Measurements from ENCODE around the gene KCTD11. TPM values are rescaled to one million over a fixed set of nuclear protein-coding genes. Genes with fewer than 3 reads are reported as not detected.
"Not testable (repeated sequence)": the region's sequence is repeated elsewhere in the genome, so short reads cannot be mapped to it uniquely, and the experiment has no call there.

Gene KCTD11
- total and polyA plus RNA-seq, 4 donors = 0.39 to 3.5 (median 1.4) TPM

DNA sequence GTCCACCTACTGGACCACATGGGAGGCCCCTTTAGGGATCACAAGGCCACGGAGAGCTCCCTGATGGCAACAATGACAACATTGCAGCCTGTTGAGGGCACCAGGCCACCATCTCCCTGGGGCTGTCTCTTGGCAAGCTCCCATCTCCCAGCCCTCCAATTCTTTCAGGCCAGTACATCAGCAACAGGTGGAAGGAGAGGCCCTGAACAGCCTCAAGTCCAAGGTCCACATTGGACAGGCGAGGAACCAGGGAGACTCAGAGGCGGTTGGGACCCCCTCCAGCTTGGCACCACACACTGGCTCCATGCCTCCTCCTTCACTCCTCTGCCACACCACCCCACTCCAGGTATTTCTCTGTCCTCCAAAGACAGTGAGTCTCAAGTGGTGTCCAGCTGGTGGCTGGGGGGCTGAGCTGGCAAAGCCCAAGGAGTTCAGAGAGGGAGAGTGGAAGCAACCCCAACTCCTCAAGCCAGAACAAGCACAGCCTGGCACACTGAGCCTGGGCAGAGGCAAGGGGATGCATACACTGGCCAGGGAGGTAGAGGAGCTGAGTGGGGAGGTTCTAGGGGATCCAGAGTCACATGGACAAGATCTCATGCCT, 16.9 kb upstream of the KCTD11 start (continued):
- TF ChIP-seq RXRA (IDR thresholded peaks at IDR 0.05) = no peak
- TF ChIP-seq YY1 (IDR thresholded peaks at IDR 0.05) = no peak
- TF ChIP-seq SP1 (IDR thresholded peaks at IDR 0.05) = no peak

DNA sequence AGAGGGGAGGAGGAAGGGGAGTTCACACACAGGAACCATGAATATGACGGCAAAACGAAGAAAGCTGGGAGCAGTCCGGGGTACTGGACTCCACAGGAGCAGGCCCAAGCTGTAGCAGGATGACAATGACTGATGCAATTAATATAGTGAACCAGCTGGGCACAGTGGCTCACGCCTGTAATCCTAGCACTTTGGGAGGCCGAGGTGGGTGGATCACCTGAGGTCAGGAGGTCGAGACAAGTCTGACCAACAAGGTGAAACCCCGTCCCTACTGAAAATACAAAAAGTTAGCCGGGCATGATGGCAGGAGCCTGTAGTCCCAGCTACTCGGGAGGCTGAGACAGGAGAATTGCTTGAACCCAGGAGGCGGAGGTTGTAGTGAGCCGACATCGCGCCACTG, 16.2 kb upstream of the KCTD11 start:
- not testable (repeated sequence) for H3K4me3 ChIP-seq (ENCODE audit: low read depth in 1 of 3, low read length in 3 of 3); H3K9ac ChIP-seq (ENCODE audit: low read depth in 1 of 2, low read length in 2 of 2); H3K9me3 ChIP-seq (ENCODE audit: control insufficient read depth in 4 of 4, low read length in 3 of 4); H3K4me1 ChIP-seq (ENCODE audit: control insufficient read depth in 4 of 4, insufficient read depth in 4 of 4, low read length in 3 of 4); H3K36me3 ChIP-seq (ENCODE audit: control insufficient read depth in 4 of 4, insufficient read depth in 3 of 4, low read depth in 1 of 4, low read length in 3 of 4); H3K27me3 ChIP-seq (ENCODE audit: control insufficient read depth in 4 of 4, insufficient read depth in 4 of 4, low read length in 3 of 4); H3K27ac ChIP-seq (ENCODE audit: low read depth in 1 of 2, low read length in 2 of 2); DNase-seq (ENCODE audit: low spot score)
- 88% methylated on average over 13 of the region's 13 CpGs for WGBS

DNA sequence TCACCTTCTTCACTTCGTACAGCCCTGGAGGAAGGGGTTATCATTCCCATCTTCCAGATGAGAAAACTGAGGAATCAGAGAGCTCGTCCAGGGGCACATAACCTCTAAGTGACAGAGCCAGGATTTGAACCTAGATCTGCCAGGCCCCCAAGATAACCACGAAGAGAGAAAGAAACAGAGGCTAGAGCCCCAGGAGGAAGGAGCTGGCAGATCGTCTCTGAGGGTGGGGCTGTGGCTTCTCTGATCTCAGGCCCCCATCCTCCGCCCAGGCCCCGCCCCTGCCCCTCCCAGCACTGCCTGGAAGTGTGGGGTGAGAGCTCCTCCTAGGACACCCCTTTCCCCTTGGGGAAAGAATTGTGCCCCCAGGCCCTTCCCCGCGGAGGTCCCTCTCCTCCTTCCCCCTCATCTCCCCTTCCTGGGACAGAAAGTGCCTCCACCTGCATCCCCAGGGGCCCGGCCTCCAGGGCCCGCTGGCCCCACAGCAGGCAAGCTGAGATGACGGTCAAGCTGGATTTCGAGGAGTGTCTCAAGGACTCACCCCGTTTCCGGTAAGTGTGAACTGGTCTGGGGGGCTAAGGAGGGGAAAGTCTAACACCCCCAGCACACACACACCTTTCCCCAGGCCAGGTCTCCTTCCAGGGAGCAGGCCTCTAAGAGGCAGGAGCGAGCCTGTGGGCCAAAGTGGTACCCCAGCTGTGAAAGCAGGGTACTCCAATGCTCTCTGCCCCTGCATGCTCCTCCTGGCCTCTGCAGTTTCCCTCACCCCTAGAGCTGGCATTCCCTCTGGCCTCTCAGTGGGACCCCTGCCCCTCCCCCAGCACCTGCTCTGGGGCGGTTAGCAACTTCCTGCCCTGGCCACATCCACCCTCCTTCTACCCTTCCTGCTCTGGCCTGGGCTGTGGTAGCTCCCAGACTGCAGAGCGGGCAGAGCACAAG, 15.5 kb upstream of the KCTD11 start, which contains the start of gene ACAP1:
Gene ACAP1, plus strand, starts transcription at position 290 of the 936 bp plus-strand sequence. Its CDS starts 206 bp downstream, at position 496.
- WGBS = 53% methylated on average over 17 of the region's 17 CpGs
- H3K9ac ChIP-seq (ENCODE audit: low read depth in 1 of 2, low read length in 2 of 2) = peak within 1 kb of the TSS in 1 of 2 donors; percentile 33

DNA sequence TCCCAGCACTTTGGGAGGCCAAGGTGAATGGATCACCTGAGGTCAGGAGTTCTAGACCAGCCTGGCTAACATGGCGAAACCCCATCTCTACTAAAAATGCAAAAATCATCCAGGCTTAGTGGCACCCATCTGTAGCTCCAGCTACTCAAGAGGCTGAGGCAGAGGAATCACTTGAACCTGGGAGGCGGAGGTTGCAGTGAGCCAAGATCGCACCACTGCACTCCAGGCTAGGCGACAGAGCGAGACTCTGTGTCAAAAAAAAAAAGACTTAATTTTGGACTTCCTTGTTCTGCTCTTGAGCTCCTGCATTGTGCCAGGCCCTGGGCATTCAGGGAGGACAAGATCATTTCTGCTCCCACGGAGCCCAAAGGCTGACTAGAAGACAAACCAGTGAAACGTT, 14.4 kb upstream of the KCTD11 start:
- not testable (repeated sequence) for DNase-seq (ENCODE audit: low spot score); H3K27me3 ChIP-seq (ENCODE audit: control insufficient read depth in 4 of 4, insufficient read depth in 4 of 4, low read length in 3 of 4); H3K36me3 ChIP-seq (ENCODE audit: control insufficient read depth in 4 of 4, insufficient read depth in 3 of 4, low read depth in 1 of 4, low read length in 3 of 4); H3K9me3 ChIP-seq (ENCODE audit: control insufficient read depth in 4 of 4, low read length in 3 of 4); H3K4me1 ChIP-seq (ENCODE audit: control insufficient read depth in 4 of 4, insufficient read depth in 4 of 4, low read length in 3 of 4); H3K9ac ChIP-seq (ENCODE audit: low read depth in 1 of 2, low read length in 2 of 2); H3K27ac ChIP-seq (ENCODE audit: low read depth in 1 of 2, low read length in 2 of 2); H3K4me3 ChIP-seq (ENCODE audit: low read depth in 1 of 3, low read length in 3 of 3)
- WGBS = 70% methylated on average over 7 of the region's 7 CpGs

More for the DNA sequence above, 15.5 kb upstream of the KCTD11 start, which contains the start of gene ACAP1:
- no peak for TF ChIP-seq SP1 (IDR thresholded peaks at IDR 0.05)
- TF ChIP-seq, protein P1, sequence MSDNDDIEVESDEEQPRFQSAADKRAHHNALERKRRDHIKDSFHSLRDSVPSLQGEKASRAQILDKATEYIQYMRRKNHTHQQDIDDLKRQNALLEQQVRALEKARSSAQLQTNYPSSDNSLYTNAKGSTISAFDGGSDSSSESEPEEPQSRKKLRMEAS (IDR thresholded peaks at IDR 0.05) = no peak
- TF ChIP-seq FOXA1 (IDR thresholded peaks at IDR 0.05) = no peak
- TF ChIP-seq HNF4A (conservative IDR thresholded peaks at IDR 0.05) = no peak
- TF ChIP-seq RXRA (IDR thresholded peaks at IDR 0.05) = no peak
- TF ChIP-seq, protein P2, sequence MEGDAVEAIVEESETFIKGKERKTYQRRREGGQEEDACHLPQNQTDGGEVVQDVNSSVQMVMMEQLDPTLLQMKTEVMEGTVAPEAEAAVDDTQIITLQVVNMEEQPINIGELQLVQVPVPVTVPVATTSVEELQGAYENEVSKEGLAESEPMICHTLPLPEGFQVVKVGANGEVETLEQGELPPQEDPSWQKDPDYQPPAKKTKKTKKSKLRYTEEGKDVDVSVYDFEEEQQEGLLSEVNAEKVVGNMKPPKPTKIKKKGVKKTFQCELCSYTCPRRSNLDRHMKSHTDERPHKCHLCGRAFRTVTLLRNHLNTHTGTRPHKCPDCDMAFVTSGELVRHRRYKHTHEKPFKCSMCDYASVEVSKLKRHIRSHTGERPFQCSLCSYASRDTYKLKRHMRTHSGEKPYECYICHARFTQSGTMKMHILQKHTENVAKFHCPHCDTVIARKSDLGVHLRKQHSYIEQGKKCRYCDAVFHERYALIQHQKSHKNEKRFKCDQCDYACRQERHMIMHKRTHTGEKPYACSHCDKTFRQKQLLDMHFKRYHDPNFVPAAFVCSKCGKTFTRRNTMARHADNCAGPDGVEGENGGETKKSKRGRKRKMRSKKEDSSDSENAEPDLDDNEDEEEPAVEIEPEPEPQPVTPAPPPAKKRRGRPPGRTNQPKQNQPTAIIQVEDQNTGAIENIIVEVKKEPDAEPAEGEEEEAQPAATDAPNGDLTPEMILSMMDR (IDR thresholded peaks at IDR 0.05; ENCODE audit: low read depth, low read length, missing input control) = no peak
- TF ChIP-seq, protein P3, sequence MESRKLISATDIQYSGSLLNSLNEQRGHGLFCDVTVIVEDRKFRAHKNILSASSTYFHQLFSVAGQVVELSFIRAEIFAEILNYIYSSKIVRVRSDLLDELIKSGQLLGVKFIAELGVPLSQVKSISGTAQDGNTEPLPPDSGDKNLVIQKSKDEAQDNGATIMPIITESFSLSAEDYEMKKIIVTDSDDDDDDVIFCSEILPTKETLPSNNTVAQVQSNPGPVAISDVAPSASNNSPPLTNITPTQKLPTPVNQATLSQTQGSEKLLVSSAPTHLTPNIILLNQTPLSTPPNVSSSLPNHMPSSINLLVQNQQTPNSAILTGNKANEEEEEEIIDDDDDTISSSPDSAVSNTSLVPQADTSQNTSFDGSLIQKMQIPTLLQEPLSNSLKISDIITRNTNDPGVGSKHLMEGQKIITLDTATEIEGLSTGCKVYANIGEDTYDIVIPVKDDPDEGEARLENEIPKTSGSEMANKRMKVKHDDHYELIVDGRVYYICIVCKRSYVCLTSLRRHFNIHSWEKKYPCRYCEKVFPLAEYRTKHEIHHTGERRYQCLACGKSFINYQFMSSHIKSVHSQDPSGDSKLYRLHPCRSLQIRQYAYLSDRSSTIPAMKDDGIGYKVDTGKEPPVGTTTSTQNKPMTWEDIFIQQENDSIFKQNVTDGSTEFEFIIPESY (IDR thresholded peaks at IDR 0.05) = no peak
- no peak for TF ChIP-seq FOXA2 (IDR thresholded peaks at IDR 0.05)
- TF ChIP-seq, protein P4, sequence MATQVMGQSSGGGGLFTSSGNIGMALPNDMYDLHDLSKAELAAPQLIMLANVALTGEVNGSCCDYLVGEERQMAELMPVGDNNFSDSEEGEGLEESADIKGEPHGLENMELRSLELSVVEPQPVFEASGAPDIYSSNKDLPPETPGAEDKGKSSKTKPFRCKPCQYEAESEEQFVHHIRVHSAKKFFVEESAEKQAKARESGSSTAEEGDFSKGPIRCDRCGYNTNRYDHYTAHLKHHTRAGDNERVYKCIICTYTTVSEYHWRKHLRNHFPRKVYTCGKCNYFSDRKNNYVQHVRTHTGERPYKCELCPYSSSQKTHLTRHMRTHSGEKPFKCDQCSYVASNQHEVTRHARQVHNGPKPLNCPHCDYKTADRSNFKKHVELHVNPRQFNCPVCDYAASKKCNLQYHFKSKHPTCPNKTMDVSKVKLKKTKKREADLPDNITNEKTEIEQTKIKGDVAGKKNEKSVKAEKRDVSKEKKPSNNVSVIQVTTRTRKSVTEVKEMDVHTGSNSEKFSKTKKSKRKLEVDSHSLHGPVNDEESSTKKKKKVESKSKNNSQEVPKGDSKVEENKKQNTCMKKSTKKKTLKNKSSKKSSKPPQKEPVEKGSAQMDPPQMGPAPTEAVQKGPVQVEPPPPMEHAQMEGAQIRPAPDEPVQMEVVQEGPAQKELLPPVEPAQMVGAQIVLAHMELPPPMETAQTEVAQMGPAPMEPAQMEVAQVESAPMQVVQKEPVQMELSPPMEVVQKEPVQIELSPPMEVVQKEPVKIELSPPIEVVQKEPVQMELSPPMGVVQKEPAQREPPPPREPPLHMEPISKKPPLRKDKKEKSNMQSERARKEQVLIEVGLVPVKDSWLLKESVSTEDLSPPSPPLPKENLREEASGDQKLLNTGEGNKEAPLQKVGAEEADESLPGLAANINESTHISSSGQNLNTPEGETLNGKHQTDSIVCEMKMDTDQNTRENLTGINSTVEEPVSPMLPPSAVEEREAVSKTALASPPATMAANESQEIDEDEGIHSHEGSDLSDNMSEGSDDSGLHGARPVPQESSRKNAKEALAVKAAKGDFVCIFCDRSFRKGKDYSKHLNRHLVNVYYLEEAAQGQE (IDR thresholded peaks at IDR 0.05) = no peak
- TF ChIP-seq, protein P5, sequence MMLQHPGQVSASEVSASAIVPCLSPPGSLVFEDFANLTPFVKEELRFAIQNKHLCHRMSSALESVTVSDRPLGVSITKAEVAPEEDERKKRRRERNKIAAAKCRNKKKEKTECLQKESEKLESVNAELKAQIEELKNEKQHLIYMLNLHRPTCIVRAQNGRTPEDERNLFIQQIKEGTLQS (IDR thresholded peaks at IDR 0.05) = no peak
- no peak for TF ChIP-seq TAF1 (conservative IDR thresholded peaks at IDR 0.05)
- no peak for TF ChIP-seq JUND (IDR thresholded peaks at IDR 0.05)
- DNase-seq (ENCODE audit: low spot score) = peak; percentile 80
- Histone ChIP-seq H3K4me3 (ENCODE audit: low read depth in 1 of 3, low read length in 3 of 3) (peak within 1 kb of the TSS in 1 of 3 donors; percentile 28), H3K27ac (ENCODE audit: low read depth in 1 of 2, low read length in 2 of 2) (peak within 1 kb of the TSS in 1 of 2 donors; percentile 38), H3K4me1 (ENCODE audit: control insufficient read depth in 4 of 4, insufficient read depth in 4 of 4, low read length in 3 of 4) (no peaks in the 10 kb centered on the region), H3K27me3 (ENCODE audit: control insufficient read depth in 4 of 4, insufficient read depth in 4 of 4, low read length in 3 of 4) (no peaks in the 10 kb centered on the region), H3K9me3 (ENCODE audit: control insufficient read depth in 4 of 4, low read length in 3 of 4) (no peaks in the 10 kb centered on the region), H3K36me3 (ENCODE audit: control insufficient read depth in 4 of 4, insufficient read depth in 3 of 4, low read depth in 1 of 4, low read length in 3 of 4) (no peaks in the 10 kb centered on the region)

Measured in liver (tissue), 9 donors.